DND-41 (cell line): ENCODE results near the gene EHHADH.
A peak's percentile ranks its signal among the peaks of the same experiment; 100 is the strongest.

Source experiments
- ATAC-seq: fragments of 200-7000 bp; cut with Tn5 transposase; 3 replicates; pipeline ENCODE4 v1.9.1; 2021; ENCODE audit warnings: low read depth; ENCODE audit not compliant: insufficient read depth
- DNase-seq: peaks from one replicate; pipeline ENCODE4 v3.0.0-alpha.2; 2020
- H2AFZ ChIP-seq: 2 replicates; pipeline ENCODE4 v1.6.0; 2012; ENCODE audit warnings: low read depth, low read length
- H3K27ac ChIP-seq: 2 replicates; pipeline ENCODE4 v1.5.1; 2012; ENCODE audit warnings: low read length, inconsistent platforms
- H3K27me3 ChIP-seq: fragments of 200-600 bp; sonication (generic); 2 replicates; pipeline ENCODE4 v1.6.0; 2012; ENCODE audit warnings: low read length, mild to moderate bottlenecking, inconsistent platforms; ENCODE audit not compliant: insufficient read depth, poor library complexity
- H3K36me3 ChIP-seq: 2 replicates; pipeline ENCODE4 v1.5.1; 2012; ENCODE audit warnings: low read length, inconsistent platforms; ENCODE audit not compliant: insufficient read depth
- H3K4me1 ChIP-seq: 2 replicates; pipeline ENCODE4 v1.5.1; 2012; ENCODE audit warnings: mild to moderate bottlenecking, low read length; ENCODE audit not compliant: insufficient read depth
- H3K4me2 ChIP-seq: 2 replicates; pipeline ENCODE4 v1.6.0; 2012; ENCODE audit warnings: mild to moderate bottlenecking, moderate library complexity, low read length, inconsistent platforms; ENCODE audit not compliant: insufficient read depth
- H3K4me3 ChIP-seq, 2 experiments: fragments of 200-600 bp in 1 of 2; shearing (Covaris generic) in 1 of 2; 2 replicates each; pipeline ENCODE4 v1.5.1; 2012 to 2016; ENCODE audit warnings: inconsistent platforms in 2 of 2, low read length in 2 of 2, mild to moderate bottlenecking in 2 of 2, low read depth in 1 of 2, moderate library complexity in 1 of 2
- H3K79me2 ChIP-seq: 2 replicates; pipeline ENCODE4 v1.6.0; 2012; ENCODE audit warnings: low read length, inconsistent platforms; ENCODE audit not compliant: insufficient read depth
- H3K9ac ChIP-seq: 2 replicates; pipeline ENCODE4 v1.6.0; 2012; ENCODE audit warnings: low read depth, mild to moderate bottlenecking, inconsistent platforms, low read length, moderate library complexity
- H3K9me3 ChIP-seq: 2 replicates; pipeline ENCODE4 v1.5.1; 2012; ENCODE audit warnings: low read length, moderate library complexity, mild to moderate bottlenecking, inconsistent platforms; ENCODE audit not compliant: insufficient read depth, severe bottlenecking
- H4K20me1 ChIP-seq: 2 replicates; pipeline ENCODE4 v1.6.0; 2012; ENCODE audit warnings: low read length; ENCODE audit not compliant: insufficient read depth
- CTCF ChIP-seq: IDR thresholded peaks from 2 replicates; pipeline ENCODE4 v1.5.1; 2012; ENCODE audit warnings: borderline replicate concordance, low read length, moderate library complexity, mild to moderate bottlenecking; ENCODE audit not compliant: poor library complexity, severe bottlenecking; ENCODE audit errors: extremely low read depth
- EZH2 ChIP-seq: IDR thresholded peaks from 3 replicates; pipeline ENCODE4 v1.6.1; 2012; ENCODE audit warnings: borderline replicate concordance, low read depth, mild to moderate bottlenecking, moderate library complexity, low read length, inconsistent platforms; ENCODE audit not compliant: severe bottlenecking

EHHADH gene

GRCh38 chr3:185270956-185271332, 17.1 kb upstream of the EHHADH start:
- DNase-seq = no peak
- TF ChIP-seq EZH2 (no peak), CTCF (no peak)
- Histone ChIP-seq H2AFZ (no peak overlapping the region), H3K4me1 (no peaks in the 10 kb centered on the region), H3K9ac (no peak overlapping the region), H3K4me3 (no peak overlapping the region), H3K4me2 (no peak overlapping the region), H3K27ac (no peak overlapping the region), H3K9me3 (no peaks in the 10 kb centered on the region), H3K79me2 (no peaks in the 10 kb centered on the region), H3K27me3 (no peaks in the 10 kb centered on the region), H3K36me3 (no peaks in the 10 kb centered on the region), H4K20me1 (no peaks in the 10 kb centered on the region)
- ATAC-seq = no peak

GRCh38 chr3:185270262-185270955, 16.6 kb upstream of the EHHADH start:
- Histone ChIP-seq H3K27ac (no peak overlapping the region), H3K79me2 (no peaks in the 10 kb centered on the region), H3K27me3 (no peaks in the 10 kb centered on the region), H3K9me3 (no peaks in the 10 kb centered on the region), H3K4me3 (no peak overlapping the region), H2AFZ (no peak overlapping the region), H3K9ac (no peak overlapping the region), H3K4me1 (no peaks in the 10 kb centered on the region), H3K36me3 (no peaks in the 10 kb centered on the region), H4K20me1 (no peaks in the 10 kb centered on the region), H3K4me2 (no peak overlapping the region)
- DNase-seq (no peak), ATAC-seq (peak; percentile 71; the same call in 2 of the 3 replicates)
- TF ChIP-seq CTCF (peak; percentile 46), EZH2 (no peak)

GRCh38 chr3:185268194-185268962, 14.5 kb upstream of the EHHADH start:
- no peaks in the 10 kb centered on the region for H3K9me3 ChIP-seq
- no peaks in the 10 kb centered on the region for H3K79me2 ChIP-seq
- H3K4me1 ChIP-seq = no peaks in the 10 kb centered on the region
- H3K27me3 ChIP-seq = no peaks in the 10 kb centered on the region
- H3K27ac ChIP-seq = no peak overlapping the region
- H2AFZ ChIP-seq = no peak overlapping the region
- DNase-seq (no peak), ATAC-seq (no peak)
- TF ChIP-seq EZH2 = no peak
- no peak for TF ChIP-seq CTCF
- no peak overlapping the region for H3K9ac ChIP-seq
- H3K4me2 ChIP-seq = no peak overlapping the region
- no peaks in the 10 kb centered on the region for H4K20me1 ChIP-seq
- no peaks in the 10 kb centered on the region for H3K36me3 ChIP-seq
- H3K4me3 ChIP-seq = no peak overlapping the region
